A673 (cell line): Measurements from ENCODE around the gene ZNF560. TPM values are rescaled to one million over a fixed set of nuclear protein-coding genes. Genes with fewer than 3 reads are reported as not detected.
"Not testable (repeated sequence)": the region's sequence is repeated elsewhere in the genome, so short reads cannot be mapped to it uniquely, and the experiment has no call there.

Experiments
- Bru-seq: library from RNA; stranded (reverse); fragments of 400-500 nt; gene quantifications from one replicate; lab custom pipeline; 2021; lab: Mats Ljungman, UMichigan
- BruChase-seq, 2 experiments: library from RNA; stranded (reverse); fragments of 400-500 nt; gene quantifications; one replicate each; lab custom pipeline; 2021; lab: Mats Ljungman, UMichigan
- BruUV-seq: library from RNA; stranded (reverse); fragments of 400-500 nt; replicated peaks from 2 replicates; lab custom pipeline; 2021; lab: Mats Ljungman, UMichigan
- CTCF ChIA-PET: fragments of 300-600 bp; sonication (Branson Sonifier 250); formaldehyde crosslinking; loops from one replicate; lab custom pipeline; 2022; ENCODE audit warnings: antibody characterized with exemption; lab: Charles Lee
- POLR2A ChIA-PET: fragments of 300-600 bp; sonication (Branson Sonifier 250); formaldehyde crosslinking; loops from one replicate; lab custom pipeline; 2022; ENCODE audit warnings: antibody characterized with exemption; ENCODE audit not compliant: low non-redundant PET; lab: Charles Lee
- DNase-seq: peaks from one replicate; pipeline ENCODE4 v3.0.0-alpha.2; 2015; ENCODE audit warnings: low spot score
- H3K27ac ChIP-seq: fragments of 200-600 bp; sonication (generic); 2 replicates; pipeline ENCODE4 v1.5.1; 2016; ENCODE audit warnings: mixed run types, low read depth, mild to moderate bottlenecking, mixed read lengths, antibody characterized with exemption, low read length; ENCODE audit not compliant: poor library complexity, severe bottlenecking
- H3K27me3 ChIP-seq: fragments of 200-600 bp; sonication (generic); replicated peaks from 2 replicates; pipeline ENCODE4 v1.6.1; 2017; ENCODE audit warnings: mixed run types, low read depth, mild to moderate bottlenecking, mixed read lengths, antibody characterized with exemption, low read length; ENCODE audit not compliant: insufficient read depth, poor library complexity
- H3K36me3 ChIP-seq: fragments of 200-600 bp; sonication (generic); 2 replicates; pipeline ENCODE4 v1.6.1; 2016; ENCODE audit warnings: mixed run types, mild to moderate bottlenecking, mixed read lengths, antibody characterized with exemption, low read length; ENCODE audit not compliant: insufficient read depth, poor library complexity, severe bottlenecking
- H3K4me1 ChIP-seq: fragments of 200-600 bp; sonication (generic); 2 replicates; pipeline ENCODE4 v1.6.1; 2017; ENCODE audit warnings: mixed run types, mild to moderate bottlenecking, mixed read lengths, antibody characterized with exemption, low read length; ENCODE audit not compliant: insufficient read depth, poor library complexity, severe bottlenecking
- H3K4me3 ChIP-seq: fragments of 200-600 bp; sonication (generic); 2 replicates; pipeline ENCODE4 v1.5.1; 2016; ENCODE audit warnings: low read depth, mixed run types, mild to moderate bottlenecking, mixed read lengths, low read length; ENCODE audit not compliant: poor library complexity, severe bottlenecking
- H3K9me3 ChIP-seq: fragments of 200-600 bp; sonication (generic); 2 replicates; pipeline ENCODE4 v1.6.1; 2016; ENCODE audit warnings: mixed run types, low read depth, mild to moderate bottlenecking, mixed read lengths, antibody characterized with exemption, low read length; ENCODE audit not compliant: poor library complexity, severe bottlenecking
- CTCF ChIP-seq: fragments of 300-800, 200-600 bp; sonication (generic); conservative IDR thresholded peaks from 2 replicates; pipeline ENCODE4 v1.5.1; 2017; ENCODE audit warnings: low read depth, mild to moderate bottlenecking, antibody characterized with exemption, low read length, moderate library complexity, mixed read lengths
- EZH2 ChIP-seq: fragments of 200-600 bp; sonication (generic); IDR thresholded peaks from 2 replicates; pipeline ENCODE4 v1.6.1; 2017; ENCODE audit warnings: borderline replicate concordance, low read depth, mild to moderate bottlenecking, mixed read lengths, antibody characterized with exemption, low read length; ENCODE audit not compliant: poor library complexity, severe bottlenecking
- intact Hi-C: fragments of 100-400 bp; cut with micrococcal nuclease; formaldehyde crosslinking; loops from one replicate; pipeline ENCODE4 v1.10.0; 2022; ENCODE audit not compliant: unreplicated experiment
- long read RNA-seq: library from polyadenylated mRNA; stranded (forward); transcript quantifications from one replicate; pipeline ENCODE4 v2.0.0, GENCODE V29; 2022
- total RNA-seq: library from RNA; stranded (reverse); gene quantifications from 2 replicates; pipeline ENCODE4 v1.2.3, GENCODE V29; 2021

The ZNF560 gene
- total RNA-seq (5.7 and 8.0 TPM in 2 replicates), Bru-seq, nascent RNA (percentile 71 among the genes with signal in this experiment), BruChase-seq, experiment 1, labeled RNA remaining after a 2-hour chase (percentile 57 among the genes with signal in this experiment), BruChase-seq, experiment 2, labeled RNA remaining after a 6-hour chase (percentile 53 among the genes with signal in this experiment)
- long read RNA-seq, partial matches to known transcripts = 0 of 4 reads
- long read RNA-seq, other reads (novel, unspliced or antisense) = 1 of 4 reads

- Histone ChIP-seq H3K4me1 (no peaks in the 10 kb centered on the region), H3K4me3 (peak within 1 kb of the TSS; percentile 51), H3K36me3 (no peaks in the 10 kb centered on the region), H3K9me3 (peaks cover 26% of the 10 kb centered on the region), H3K27me3 (no peaks in the 10 kb centered on the region), H3K27ac (peak within 1 kb of the TSS; percentile 73)
- CTCF ChIA-PET = interaction anchor here (0.6 kb wide), 1 partner anchor 335 kb away, joined by 10 read pairs; no protein-coding TSS in a partner anchor
- no TSS peak for BruUV-seq
- intact Hi-C loops = no loop called here
- TF ChIP-seq CTCF = peak; percentile 50
- TF ChIP-seq EZH2 = no peak
- peak; percentile 85 for DNase-seq
- POLR2A ChIA-PET = interaction anchor here (0.6 kb wide), 1 partner anchor 62 kb away, joined by 4 read pairs; no protein-coding TSS in a partner anchor
These were observed at the start of gene ZNF560 for GRCh38 chr19:9498183-9498902. ZNF560 (minus strand) TSS chr19:9498616; CDS start chr19:9475313, 23,303 bp downstream.

GRCh38 chr19:9547870-9548269 is 49.5 kb upstream of the ZNF560 start:
- no peak for TF ChIP-seq CTCF
- TF ChIP-seq EZH2 = no peak
- no peaks in the 10 kb centered on the region for H3K4me1 ChIP-seq
- H3K4me3 ChIP-seq = no peak overlapping the region
- H3K27ac ChIP-seq = no peak overlapping the region
- peaks cover 7% of the 10 kb centered on the region for H3K9me3 ChIP-seq
- no peaks in the 10 kb centered on the region for H3K36me3 ChIP-seq
- intact Hi-C loops = no loop called here
- BruUV-seq = no TSS peak
- CTCF ChIA-PET = no interaction called here
- H3K27me3 ChIP-seq = no peaks in the 10 kb centered on the region
- no peak for DNase-seq
- POLR2A ChIA-PET = no interaction called here

- H3K4me3 ChIP-seq, DNase-seq, BruUV-seq, H3K27ac ChIP-seq, intact Hi-C loops, POLR2A ChIA-PET, H3K4me1 ChIP-seq, H3K27me3 ChIP-seq, CTCF ChIA-PET, H3K36me3 ChIP-seq: not testable (repeated sequence)
- peaks cover 19% of the 10 kb centered on the region for H3K9me3 ChIP-seq
These were observed 42.9 kb upstream of the ZNF560 start for GRCh38 chr19:9541281-9541680.

- BruUV-seq, H3K27me3 ChIP-seq, POLR2A ChIA-PET, DNase-seq, H3K27ac ChIP-seq, H3K4me3 ChIP-seq, CTCF ChIA-PET, intact Hi-C loops, H3K4me1 ChIP-seq: not testable (repeated sequence)
- peaks cover 12% of the 10 kb centered on the region for H3K36me3 ChIP-seq
- H3K9me3 ChIP-seq = peaks cover 30% of the 10 kb centered on the region
These were observed 41.5 kb upstream of the ZNF560 start for GRCh38 chr19:9539921-9540320.

- DNase-seq, H3K4me1 ChIP-seq, BruUV-seq, H3K27ac ChIP-seq, POLR2A ChIA-PET, H3K4me3 ChIP-seq, CTCF ChIA-PET, H3K27me3 ChIP-seq, intact Hi-C loops: not testable (repeated sequence)
- H3K36me3 ChIP-seq = peaks cover 20% of the 10 kb centered on the region
- H3K9me3 ChIP-seq = peaks cover 31% of the 10 kb centered on the region
These were observed 40.8 kb upstream of the ZNF560 start for GRCh38 chr19:9539201-9539600.
